K562 (cell line): ENCODE results near the gene RIPOR2.

Experiments used
- CBFB ChIP-seq: sonication (generic); formaldehyde crosslinking; IDR thresholded peaks from 2 replicates; pipeline ENCODE4 v1.4.0; 2020; ENCODE audit warnings: mild to moderate bottlenecking, missing genetic modification reagents
- CREM ChIP-seq: IDR thresholded peaks from 2 replicates; pipeline ENCODE4 v1.6.1; 2014; ENCODE audit warnings: antibody characterized with exemption, low read depth
- CTCF ChIP-seq, 3 experiments: IDR thresholded peaks in 2 of 3; conservative IDR thresholded peaks in 1 of 3; 2 replicates each; pipeline ENCODE4 v1.5.1; 2011 to 2012; ENCODE audit warnings: low read length in 3 of 3, mild to moderate bottlenecking in 3 of 3, control low read depth in 2 of 3, improper control_type of control experiment in 1 of 3, inconsistent platforms in 1 of 3, low read depth in 1 of 3, mixed read lengths in 1 of 3, moderate library complexity in 1 of 3; ENCODE audit not compliant: insufficient read depth in 2 of 3
- FOXJ3 ChIP-seq: sonication (generic); formaldehyde crosslinking; IDR thresholded peaks from 2 replicates; pipeline ENCODE4 v1.4.0; 2020; ENCODE audit warnings: mild to moderate bottlenecking, missing genetic modification reagents
- GABPB1 ChIP-seq: sonication (generic); formaldehyde crosslinking; IDR thresholded peaks from 2 replicates; pipeline ENCODE4 v1.8.0; 2022; ENCODE audit warnings: mild to moderate bottlenecking, missing genetic modification reagents
- GTF2B ChIP-seq: IDR thresholded peaks from 2 replicates; pipeline ENCODE4 v1.6.1; 2011; ENCODE audit not compliant: insufficient read length; ENCODE audit errors: extremely low read depth
- HNRNPLL ChIP-seq: fragments of 200-400 bp; formaldehyde crosslinking; IDR thresholded peaks from 2 replicates; pipeline ENCODE4 v1.6.1; 2017; ENCODE audit warnings: low read length, low read depth, mild to moderate bottlenecking; ENCODE audit not compliant: poor library complexity, severe bottlenecking
- MTA3 ChIP-seq: fragments of 450-650 bp; formaldehyde crosslinking; IDR thresholded peaks from 2 replicates; pipeline ENCODE4 v1.6.1; 2017; ENCODE audit warnings: mild to moderate bottlenecking, borderline replicate concordance
- POLR2A ChIP-seq: fragments of 450-650 bp; conservative IDR thresholded peaks from 2 replicates; pipeline ENCODE4 v1.6.1; 2016
- POLR3A ChIP-seq: IDR thresholded peaks from 2 replicates; pipeline ENCODE4 v1.6.1; 2011; ENCODE audit warnings: borderline replicate concordance, mild to moderate bottlenecking, moderate library complexity; ENCODE audit not compliant: insufficient read length, insufficient read depth; ENCODE audit errors: extremely low read depth
- TSHZ1 ChIP-seq: fragments of 250-450 bp; sonication (Bioruptor Pico); IDR thresholded peaks from 2 replicates; pipeline ENCODE4 v1.4.0; 2020; ENCODE audit warnings: mild to moderate bottlenecking, moderate library complexity
- ZBTB1 ChIP-seq: sonication (generic); formaldehyde crosslinking; IDR thresholded peaks from 2 replicates; pipeline ENCODE4 v1.8.1; 2023; ENCODE audit warnings: missing genetic modification reagents, low read depth, mild to moderate bottlenecking, borderline replicate concordance
- ZNF830 ChIP-seq: fragments of 250-450 bp; sonication (Bioruptor Pico); IDR thresholded peaks from 2 replicates; pipeline ENCODE4 v1.5.0; 2021; ENCODE audit warnings: mild to moderate bottlenecking

- no peak for TF ChIP-seq ZNF830 (CRISPR knock-in tag)
- TF ChIP-seq MTA3, result no peak
- no peak for TF ChIP-seq POLR2A
- no peak for TF ChIP-seq GTF2B
- no peak for TF ChIP-seq CTCF (IDR thresholded peaks at IDR 0.05 in 2 of 3, conservative IDR thresholded peaks at IDR 0.05 in 1 of 3; ENCODE audit: insufficient read depth in 2 of 3, low read depth in 1 of 3, low read length in 3 of 3)
- TF ChIP-seq POLR3A, result no peak
- TF ChIP-seq FOXJ3, result no peak
- no peak for TF ChIP-seq CBFB (CRISPR knock-in tag)
- no peak for TF ChIP-seq HNRNPLL
- no peak for TF ChIP-seq CREM
- TF ChIP-seq ZBTB1 (CRISPR knock-in tag), result no peak
- no peak for TF ChIP-seq GABPB1 (CRISPR knock-in tag)
- TF ChIP-seq TSHZ1 (CRISPR knock-in tag), result no peak
Measured at GRCh38 chr6:24763578-24763977, 172.2 kb downstream of the RIPOR2 start.
